Mesendoderm (in vitro differentiated cells): ENCODE measurements around the gene NMNAT3.

Experiments used
- DNase-seq: peaks from one replicate; pipeline ENCODE4 v3.0.0; 2013
- H2AK5ac ChIP-seq: 2 replicates; pipeline ENCODE4 v1.6.1; 2013; ENCODE audit warnings: low read length, inconsistent platforms
- H2BK120ac ChIP-seq: 2 replicates; pipeline ENCODE4 v1.6.1; 2013; ENCODE audit warnings: low read depth, mild to moderate bottlenecking, low read length, moderate library complexity, mixed read lengths
- H2BK15ac ChIP-seq: replicated peaks from 2 replicates; pipeline ENCODE4 v1.6.1; 2013; ENCODE audit warnings: low read depth, mild to moderate bottlenecking, moderate library complexity
- H2BK5ac ChIP-seq: 2 replicates; pipeline ENCODE4 v1.6.1; 2013; ENCODE audit warnings: low read length, inconsistent platforms
- H3K18ac ChIP-seq: 2 replicates; pipeline ENCODE4 v1.6.1; 2013; ENCODE audit warnings: mild to moderate bottlenecking, low read length, mixed read lengths
- H3K23ac ChIP-seq: one replicate; pipeline ENCODE4 v1.6.1; 2013; ENCODE audit warnings: low read length
- H3K27ac ChIP-seq: 2 replicates; pipeline ENCODE4 v1.5.1; 2013; ENCODE audit warnings: low read depth, mild to moderate bottlenecking, inconsistent platforms, low read length, moderate library complexity
- H3K27me3 ChIP-seq: 2 replicates; pipeline ENCODE4 v1.6.1; 2013; ENCODE audit warnings: low read length, control low read depth, mild to moderate bottlenecking, inconsistent platforms; ENCODE audit not compliant: insufficient read depth, poor library complexity
- H3K36me3 ChIP-seq: 2 replicates; pipeline ENCODE4 v1.6.1; 2013; ENCODE audit warnings: low read length, inconsistent platforms; ENCODE audit not compliant: control insufficient read depth, insufficient read depth
- H3K4ac ChIP-seq: one replicate; pipeline ENCODE4 v1.6.1; 2013; ENCODE audit warnings: low read depth, mild to moderate bottlenecking, low read length, moderate library complexity
- H3K4me1 ChIP-seq: 2 replicates; pipeline ENCODE4 v1.6.1; 2013; ENCODE audit warnings: low read depth, low read length, inconsistent platforms; ENCODE audit not compliant: control insufficient read depth
- H3K4me2 ChIP-seq: 2 replicates; pipeline ENCODE4 v1.6.1; 2013; ENCODE audit warnings: low read length
- H3K4me3 ChIP-seq: 2 replicates; pipeline ENCODE4 v1.5.1; 2013; ENCODE audit warnings: mild to moderate bottlenecking, low read length
- H3K56ac ChIP-seq: one replicate; pipeline ENCODE4 v1.6.1; 2013; ENCODE audit warnings: low read length
- H3K79me1 ChIP-seq: 2 replicates; pipeline ENCODE4 v1.6.1; 2013; ENCODE audit warnings: low read length, inconsistent platforms
- H3K79me2 ChIP-seq: 2 replicates; pipeline ENCODE4 v1.6.1; 2013; ENCODE audit warnings: mild to moderate bottlenecking, low read length; ENCODE audit not compliant: control insufficient read depth, insufficient read depth
- H3K9ac ChIP-seq: 2 replicates; pipeline ENCODE4 v1.6.1; 2013; ENCODE audit warnings: low read length, inconsistent platforms
- H4K5ac ChIP-seq: one replicate; pipeline ENCODE4 v1.6.1; 2013; ENCODE audit warnings: low read length
- H4K8ac ChIP-seq: one replicate; pipeline ENCODE4 v1.6.1; 2013; ENCODE audit warnings: low read depth, mild to moderate bottlenecking, control low read depth, low read length, moderate library complexity
- whole genome bisulfite sequencing: extraction: QIAGEN DNeasy Blood & Tissue Kit; methylation state at CpG from one replicate; pipeline ENCODE4 v1.1.7; 2013; ENCODE audit warnings: low lambda C conversion rate, missing lambda C conversion rate; ENCODE audit not compliant: insufficient coverage; ENCODE audit errors: extremely low coverage; 5-methylcytosine and 5-hydroxymethylcytosine counted together

NMNAT3 gene

GRCh38 chr3:139646512-139646911, 31.3 kb downstream of the NMNAT3 start:
- WGBS = no CpG with 5 or more reads among the region's 4 CpGs
- Histone ChIP-seq H2BK120ac (no peak overlapping the region), H2BK5ac (no peak overlapping the region), H3K79me1 (no peaks in the 10 kb centered on the region), H3K79me2 (no peaks in the 10 kb centered on the region), H3K36me3 (no peaks in the 10 kb centered on the region), H2AK5ac (no peak overlapping the region), H4K5ac (no peak overlapping the region), H3K4me1 (no peaks in the 10 kb centered on the region), H3K4ac (no peak overlapping the region), H2BK15ac (no peak overlapping the region), H4K8ac (no peak overlapping the region), H3K23ac (no peak overlapping the region), H3K56ac (no peak overlapping the region), H3K4me2 (no peak overlapping the region), H3K18ac (no peak overlapping the region), H3K9ac (no peak overlapping the region), H3K4me3 (no peak overlapping the region), H3K27ac (no peak overlapping the region), H3K27me3 (no peaks in the 10 kb centered on the region)
- DNase-seq = no peak

DNA sequence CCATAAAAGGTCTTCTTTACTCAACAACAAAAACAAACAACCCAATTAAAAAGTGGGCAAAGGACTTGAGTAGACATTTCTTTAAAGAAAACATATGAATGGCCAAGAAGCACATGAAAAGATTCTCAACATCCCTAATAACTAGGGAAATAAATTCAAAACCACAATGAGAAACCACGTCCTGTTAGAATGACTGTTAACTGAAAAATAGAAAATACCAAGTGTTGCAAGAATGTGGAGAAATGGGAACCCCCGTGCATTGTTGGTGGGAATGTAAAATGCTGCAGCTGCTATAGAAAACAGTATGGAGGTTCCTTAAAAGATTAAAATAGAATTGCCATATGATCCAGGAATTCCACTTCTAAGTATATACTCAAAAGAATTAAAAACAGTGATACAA, 34.8 kb downstream of the NMNAT3 start:
- H2BK120ac ChIP-seq = no peak overlapping the region
- no peaks in the 10 kb centered on the region for H3K36me3 ChIP-seq
- no peak overlapping the region for H3K9ac ChIP-seq
- H2AK5ac ChIP-seq = no peak overlapping the region
- DNase-seq = no peak
- H4K5ac ChIP-seq = no peak overlapping the region
- H3K27ac ChIP-seq = no peak overlapping the region
- no peak overlapping the region for H4K8ac ChIP-seq
- H3K56ac ChIP-seq = no peak overlapping the region
- H3K27me3 ChIP-seq = no peaks in the 10 kb centered on the region
- no peaks in the 10 kb centered on the region for H3K4me1 ChIP-seq
- H3K4ac ChIP-seq = no peak overlapping the region
- no peak overlapping the region for H2BK15ac ChIP-seq
- WGBS = no CpG with 5 or more reads among the region's 2 CpGs
- H3K23ac ChIP-seq = no peak overlapping the region
- H3K79me1 ChIP-seq = no peaks in the 10 kb centered on the region
- H3K4me2 ChIP-seq = no peak overlapping the region
- no peak overlapping the region for H2BK5ac ChIP-seq
- no peak overlapping the region for H3K18ac ChIP-seq
- H3K4me3 ChIP-seq = no peak overlapping the region
- H3K79me2 ChIP-seq = no peaks in the 10 kb centered on the region

GRCh38 chr3:139640456-139640855, 37.3 kb downstream of the NMNAT3 start:
- H3K4ac ChIP-seq = no peak overlapping the region
- H3K36me3 ChIP-seq = no peaks in the 10 kb centered on the region
- H2BK120ac ChIP-seq = no peak overlapping the region
- H3K23ac ChIP-seq = no peak overlapping the region
- no peak overlapping the region for H4K5ac ChIP-seq
- H4K8ac ChIP-seq = no peak overlapping the region
- H3K4me3 ChIP-seq = no peak overlapping the region
- no peak overlapping the region for H2BK5ac ChIP-seq
- H3K27me3 ChIP-seq = no peaks in the 10 kb centered on the region
- no peak overlapping the region for H3K56ac ChIP-seq
- H3K4me1 ChIP-seq = no peaks in the 10 kb centered on the region
- H2BK15ac ChIP-seq = no peak overlapping the region
- H2AK5ac ChIP-seq = no peak overlapping the region
- no peaks in the 10 kb centered on the region for H3K79me2 ChIP-seq
- no CpG with 5 or more reads among the region's 1 CpG for WGBS
- H3K79me1 ChIP-seq = no peaks in the 10 kb centered on the region
- no peak overlapping the region for H3K9ac ChIP-seq
- no peak overlapping the region for H3K4me2 ChIP-seq
- H3K27ac ChIP-seq = no peak overlapping the region
- DNase-seq = no peak
- no peak overlapping the region for H3K18ac ChIP-seq

DNA sequence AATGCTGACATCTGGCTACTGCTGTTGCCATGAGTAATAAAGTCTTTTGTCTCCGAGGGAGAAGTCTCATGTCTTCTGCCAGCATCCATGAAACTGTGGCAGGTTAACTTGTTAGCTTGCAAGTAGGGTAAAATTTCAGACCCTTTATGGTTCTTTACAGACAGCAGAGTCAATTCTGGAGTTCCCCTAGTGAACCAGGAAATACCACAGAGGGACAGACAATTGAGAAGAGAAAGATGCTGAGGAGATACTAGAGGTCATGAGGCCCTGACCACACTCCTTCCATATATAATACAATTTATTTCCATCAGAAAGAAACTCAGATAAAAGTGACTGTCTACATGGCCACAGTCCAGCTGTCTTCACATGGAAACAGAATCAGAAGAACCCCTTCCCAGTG, 38.1 kb downstream of the NMNAT3 start:
- H3K4me3 ChIP-seq = no peak overlapping the region
- no peak for DNase-seq
- WGBS = no CpG with 5 or more reads among the region's 1 CpG

DNA sequence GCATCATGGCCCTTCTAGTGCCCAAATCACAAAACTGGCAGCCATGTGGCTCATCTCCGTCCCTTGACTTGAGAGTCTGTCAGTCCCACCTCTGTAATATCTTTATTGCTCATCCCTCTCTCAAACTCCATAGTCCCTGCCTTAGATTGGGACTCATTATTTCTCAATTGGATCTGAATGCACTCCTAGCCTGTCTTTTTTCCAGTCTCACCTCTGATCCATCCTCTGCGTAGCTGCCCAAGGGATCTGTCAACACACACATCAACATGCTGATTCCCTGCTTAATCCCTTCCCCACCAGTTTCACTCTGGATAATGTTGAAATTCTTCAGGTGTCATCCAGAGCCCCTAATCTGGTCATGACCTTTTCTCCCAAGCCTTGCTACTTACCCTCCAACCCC, 39.3 kb downstream of the NMNAT3 start:
- WGBS = no CpG with 5 or more reads among the region's 2 CpGs
- no peaks in the 10 kb centered on the region for H3K36me3 ChIP-seq
- no peak overlapping the region for H3K23ac ChIP-seq
- H3K4me3 ChIP-seq = no peak overlapping the region
- H3K27me3 ChIP-seq = no peaks in the 10 kb centered on the region
- H3K18ac ChIP-seq = no peak overlapping the region
- no peak overlapping the region for H2BK5ac ChIP-seq
- no peaks in the 10 kb centered on the region for H3K79me2 ChIP-seq
- no peaks in the 10 kb centered on the region for H3K4me1 ChIP-seq
- no peak overlapping the region for H3K9ac ChIP-seq
- H4K5ac ChIP-seq = no peak overlapping the region
- no peak overlapping the region for H3K56ac ChIP-seq
- no peak overlapping the region for H2BK120ac ChIP-seq
- no peak overlapping the region for H4K8ac ChIP-seq
- H3K27ac ChIP-seq = no peak overlapping the region
- no peak overlapping the region for H2AK5ac ChIP-seq
- no peak for DNase-seq
- no peaks in the 10 kb centered on the region for H3K79me1 ChIP-seq
- no peak overlapping the region for H2BK15ac ChIP-seq
- no peak overlapping the region for H3K4me2 ChIP-seq
- H3K4ac ChIP-seq = no peak overlapping the region

More for the DNA sequence above, 38.1 kb downstream of the NMNAT3 start:
- Histone ChIP-seq H3K79me2 (no peaks in the 10 kb centered on the region), H3K18ac (no peak overlapping the region), H4K5ac (no peak overlapping the region), H3K27ac (no peak overlapping the region), H3K56ac (no peak overlapping the region), H3K36me3 (no peaks in the 10 kb centered on the region), H2BK5ac (no peak overlapping the region), H3K23ac (no peak overlapping the region), H2BK15ac (no peak overlapping the region), H3K27me3 (no peaks in the 10 kb centered on the region), H3K4me2 (no peak overlapping the region), H3K79me1 (no peaks in the 10 kb centered on the region), H3K4me1 (no peaks in the 10 kb centered on the region), H2BK120ac (no peak overlapping the region), H2AK5ac (no peak overlapping the region), H3K4ac (no peak overlapping the region), H3K9ac (no peak overlapping the region), H4K8ac (no peak overlapping the region)

DNA sequence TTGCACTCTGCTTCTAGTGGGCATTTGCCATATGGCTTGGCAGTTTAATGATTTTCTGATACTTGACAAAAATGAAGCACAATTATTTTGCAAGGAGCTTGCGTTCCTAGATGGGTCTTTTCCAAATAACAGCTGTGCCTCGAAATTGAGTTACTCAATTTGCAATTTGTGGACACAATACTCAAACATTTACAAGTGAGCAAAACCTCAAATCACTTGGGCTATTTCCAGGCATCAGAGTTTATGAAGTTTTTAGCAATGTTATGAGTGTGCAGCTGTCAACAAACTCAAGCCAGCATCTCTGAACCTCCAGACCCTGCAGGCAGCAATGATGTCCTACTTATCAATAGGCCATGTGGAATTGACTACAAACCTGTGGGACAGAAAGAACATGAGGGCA, 41.3 kb downstream of the NMNAT3 start:
- H3K4me1 ChIP-seq = no peaks in the 10 kb centered on the region
- H3K27me3 ChIP-seq = no peaks in the 10 kb centered on the region
- no peak overlapping the region for H4K5ac ChIP-seq
- no peak overlapping the region for H3K4me2 ChIP-seq
- no peak overlapping the region for H2BK15ac ChIP-seq
- no peak overlapping the region for H2BK5ac ChIP-seq
- H3K79me2 ChIP-seq = no peaks in the 10 kb centered on the region
- no peak overlapping the region for H2BK120ac ChIP-seq
- H2AK5ac ChIP-seq = no peak overlapping the region
- no peak overlapping the region for H3K27ac ChIP-seq
- no peaks in the 10 kb centered on the region for H3K36me3 ChIP-seq
- H3K79me1 ChIP-seq = no peaks in the 10 kb centered on the region
- no peak overlapping the region for H3K56ac ChIP-seq
- H3K18ac ChIP-seq = no peak overlapping the region
- H3K9ac ChIP-seq = no peak overlapping the region
- no peak overlapping the region for H4K8ac ChIP-seq
- H3K23ac ChIP-seq = no peak overlapping the region
- no peak overlapping the region for H3K4ac ChIP-seq
- no peak overlapping the region for H3K4me3 ChIP-seq
- DNase-seq = no peak
- no CpG with 5 or more reads among the region's 2 CpGs for WGBS
